ENCODE measurements around the gene CENPT.

GRCh38 chr16:67779256-67780014 is 68.1 kb downstream of the CENPT start:
- TF ChIP-seq POLR2A (IDR thresholded peaks at IDR 0.05) = no peak
- no peak for TF ChIP-seq CTCF (IDR thresholded peaks at IDR 0.05)

All from right lobe of liver (tissue), 4 donors.